Brain microvascular endothelial cell (primary cell): ENCODE data around the gene CUL9.

ENCODE experiments used
- DNase-seq: peaks from one replicate; pipeline ENCODE4 v3.0.0-alpha.2; 2020
- H3K27ac ChIP-seq: fragments of 250-450 bp; sonication (Bioruptor Pico); 2 replicates; pipeline ENCODE4 v1.5.1; 2020; ENCODE audit warnings: mild to moderate bottlenecking, moderate library complexity
- H3K27me3 ChIP-seq: fragments of 250-450 bp; sonication (Bioruptor Pico); replicated peaks from 2 replicates; pipeline ENCODE4 v1.5.1; 2020; ENCODE audit warnings: mild to moderate bottlenecking
- H3K36me3 ChIP-seq: fragments of 250-450 bp; sonication (Bioruptor Pico); replicated peaks from 2 replicates; pipeline ENCODE4 v1.5.1; 2020; ENCODE audit warnings: mild to moderate bottlenecking
- H3K4me3 ChIP-seq: 2 replicates; pipeline ENCODE4 v1.5.1; 2011; ENCODE audit warnings: low read depth, mild to moderate bottlenecking, control low read depth, low read length, moderate library complexity
- CTCF ChIP-seq: IDR thresholded peaks from 2 replicates; pipeline ENCODE4 v1.5.1; 2011; ENCODE audit warnings: low read depth, mild to moderate bottlenecking, moderate library complexity, low read length, control low read depth, inconsistent platforms; ENCODE audit errors: missing control alignments
- in situ Hi-C: cut with HindIII; loops from 2 replicates; pipeline ENCODE4 v1.10.0; 2017; ENCODE audit warnings: low sequenced_read_pairs, low pct_ligation_motif_present

Gene CUL9

DNA sequence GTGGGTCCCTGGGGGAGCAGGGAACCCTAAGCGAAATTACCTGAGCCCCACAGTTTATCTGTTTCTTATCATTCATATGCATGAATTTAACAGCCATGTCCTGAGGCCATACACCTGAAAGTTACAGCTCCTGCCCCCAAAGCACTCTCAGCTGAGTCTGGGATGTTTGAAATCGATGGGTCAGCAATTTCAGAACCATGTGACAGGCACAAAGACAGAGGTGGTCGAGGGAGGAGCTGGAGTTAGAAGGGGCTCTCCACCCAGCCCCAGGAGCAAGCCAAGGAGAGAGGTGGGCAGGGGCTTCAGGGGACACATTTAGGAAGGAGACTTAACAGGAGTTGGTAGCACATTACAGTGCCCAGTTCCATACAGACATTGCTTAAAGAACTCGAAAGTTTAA is 76.2 kb downstream of the CUL9 start:
- in situ Hi-C loops: no loop called here
- Histone ChIP-seq H3K36me3 (no peaks in the 10 kb centered on the region), H3K27me3 (peaks cover 3% of the 10 kb centered on the region), H3K27ac (no peak overlapping the region), H3K4me3 (no peak overlapping the region)
- no peak for DNase-seq
- TF ChIP-seq CTCF: no peak

- Histone ChIP-seq H3K27me3 (peaks cover 3% of the 10 kb centered on the region), H3K27ac (no peak overlapping the region), H3K36me3 (no peaks in the 10 kb centered on the region), H3K4me3 (no peak overlapping the region)
- DNase-seq: no peak
- in situ Hi-C loops: no loop called here
- no peak for TF ChIP-seq CTCF
Observed at GRCh38 chr6:43258807-43259686, 77.1 kb downstream of the CUL9 start.

GRCh38 chr6:43260791-43261190 is 78.8 kb downstream of the CUL9 start:
- no peaks in the 10 kb centered on the region for H3K36me3 ChIP-seq
- H3K27ac ChIP-seq: no peak overlapping the region
- H3K4me3 ChIP-seq: no peak overlapping the region
- TF ChIP-seq CTCF: no peak
- in situ Hi-C loops: no loop called here
- DNase-seq: no peak
- peaks cover 3% of the 10 kb centered on the region for H3K27me3 ChIP-seq

DNA sequence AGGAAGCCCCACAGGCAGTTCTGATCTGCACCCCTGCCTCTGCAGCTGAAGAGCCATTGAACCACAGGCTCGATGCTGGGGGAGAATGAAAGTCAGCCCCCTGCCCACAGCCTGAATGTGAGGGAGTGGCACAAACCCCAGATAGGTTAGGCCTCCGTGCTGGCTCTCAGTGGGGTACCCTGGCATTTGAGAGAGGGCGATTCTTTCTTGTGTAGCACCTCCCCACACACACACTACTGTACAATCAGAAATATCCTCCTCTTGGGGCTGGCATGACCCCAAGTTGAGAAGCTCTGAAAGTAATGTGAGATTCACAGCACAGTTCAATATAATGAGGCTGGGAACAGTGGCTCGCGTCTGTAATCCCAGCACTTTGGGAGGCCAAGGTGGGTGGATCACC is 79.2 kb downstream of the CUL9 start:
- in situ Hi-C loops: no loop called here
- no peak for TF ChIP-seq CTCF
- Histone ChIP-seq H3K4me3 (no peak overlapping the region), H3K36me3 (no peaks in the 10 kb centered on the region), H3K27ac (no peak overlapping the region), H3K27me3 (peaks cover 3% of the 10 kb centered on the region)
- no peak for DNase-seq

GRCh38 chr6:43262000-43262779 is 80.2 kb downstream of the CUL9 start:
- DNase-seq: no peak
- TF ChIP-seq CTCF: no peak
- no peak overlapping the region for H3K27ac ChIP-seq
- H3K36me3 ChIP-seq: no peaks in the 10 kb centered on the region
- H3K27me3 ChIP-seq: peaks cover under 1% of the 10 kb centered on the region
- in situ Hi-C loops: no loop called here
- H3K4me3 ChIP-seq: no peak overlapping the region
